ENCODE results near the gene ERVFRD-1.

Gene ERVFRD-1

DNA sequence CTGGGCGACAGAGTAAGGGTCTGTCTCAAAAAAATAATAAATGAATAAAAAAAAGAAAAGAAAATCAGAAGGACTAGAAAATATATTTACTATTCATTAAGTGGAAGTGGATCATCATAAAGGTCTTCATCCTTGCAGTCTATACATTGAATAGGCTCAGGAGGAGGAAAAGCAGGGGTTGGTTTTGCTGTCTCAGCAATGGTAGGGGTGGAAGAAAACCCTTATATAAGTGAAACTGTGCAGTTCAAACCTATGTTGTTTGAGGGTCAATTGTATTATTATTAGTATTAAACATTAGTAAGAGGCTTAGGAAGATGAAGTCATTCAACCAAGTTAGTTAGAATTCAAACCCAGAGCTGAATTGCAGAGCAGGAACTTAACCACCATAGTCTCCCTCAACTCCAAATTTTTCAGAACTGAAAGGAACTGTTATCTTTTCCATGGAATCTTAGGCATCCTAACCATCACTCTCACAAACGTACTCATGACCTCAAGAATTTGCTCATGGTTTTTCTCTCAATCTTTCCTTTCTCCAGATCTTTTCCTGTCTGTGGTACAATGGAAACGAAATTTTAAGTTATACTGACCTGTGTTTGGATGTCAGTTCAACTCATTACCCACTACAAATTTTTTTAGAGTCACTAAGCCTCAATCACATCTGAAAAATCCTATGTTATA, 25.6 kb downstream of the ERVFRD-1 start:
- TF ChIP-seq TSHZ2 (CRISPR knock-in tag; IDR thresholded peaks at IDR 0.05) (no peak), ISL1 (CRISPR knock-in tag; IDR thresholded peaks at IDR 0.05) (0 out of 2 replicates have a peak, but pooled peaks have one; percentile 34)
- ATAC-seq, result peak; percentile 56

- TF ChIP-seq ARNTL (CRISPR knock-in tag; IDR thresholded peaks at IDR 0.05; ENCODE audit: borderline replicate concordance, low read depth) (no peak), PPARA (CRISPR knock-in tag; IDR thresholded peaks at IDR 0.05; ENCODE audit: borderline replicate concordance) (no peak), RARB (CRISPR knock-in tag; IDR thresholded peaks at IDR 0.05) (no peak), PATZ1 (CRISPR knock-in tag; IDR thresholded peaks at IDR 0.05; ENCODE audit: borderline replicate concordance) (no peak), POU6F1 (CRISPR knock-in tag; IDR thresholded peaks at IDR 0.05; ENCODE audit: borderline replicate concordance, low read depth) (no peak), ZC3H10 (CRISPR knock-in tag; IDR thresholded peaks at IDR 0.05) (no peak), OSR1 (CRISPR knock-in tag; IDR thresholded peaks at IDR 0.05) (no peak), CREB5 (CRISPR knock-in tag; IDR thresholded peaks at IDR 0.05; ENCODE audit: low read depth) (no peak), ZNF8 (CRISPR knock-in tag; IDR thresholded peaks at IDR 0.05) (no peak), GLIS3 (CRISPR knock-in tag; IDR thresholded peaks at IDR 0.05) (no peak), ISL1 (CRISPR knock-in tag; IDR thresholded peaks at IDR 0.05) (no peak), ESRRG (CRISPR knock-in tag; IDR thresholded peaks at IDR 0.05) (no peak), TOX (CRISPR knock-in tag; IDR thresholded peaks at IDR 0.05; ENCODE audit: borderline replicate concordance) (no peak), ZFP3 (CRISPR knock-in tag; IDR thresholded peaks at IDR 0.05) (no peak), TSHZ2 (CRISPR knock-in tag; IDR thresholded peaks at IDR 0.05) (no peak), ZNF70 (CRISPR knock-in tag; IDR thresholded peaks at IDR 0.05) (no peak), ZFP30 (CRISPR knock-in tag; IDR thresholded peaks at IDR 0.05) (no peak), CSDC2 (CRISPR knock-in tag; IDR thresholded peaks at IDR 0.05) (no peak), CSRNP3 (CRISPR knock-in tag; IDR thresholded peaks at IDR 0.05) (no peak)
- ATAC-seq, result no peak
Measured at GRCh38 chr6:11083956-11084355, 27.6 kb downstream of the ERVFRD-1 start.

Data from SK-N-SH treated with all-trans-retinoic acid at 6 μM for 48 hours (cell line).